GM19351 (cell line): ENCODE data around the gene ADCY5.
"Not testable (repeated sequence)": the region's sequence is repeated elsewhere in the genome, so short reads cannot be mapped to it uniquely, and the experiment has no call there.

Experiments
- ATAC-seq: cut with Tn5 transposase; IDR thresholded peaks from one replicate; pipeline ENCODE4 v1.9.1; 2021; ENCODE audit warnings: mild to moderate bottlenecking, moderate library complexity; ENCODE audit not compliant: unreplicated experiment

Gene ADCY5

GRCh38 chr3:123277106-123277505 lies 171.8 kb downstream of the ADCY5 start:
- no peak for ATAC-seq

GRCh38 chr3:123276346-123277006 lies 172.4 kb downstream of the ADCY5 start:
- ATAC-seq, result no peak

- no peak for ATAC-seq
Measured at GRCh38 chr3:123275691-123276090, 173.2 kb downstream of the ADCY5 start.

GRCh38 chr3:123272547-123272946 lies 176.3 kb downstream of the ADCY5 start:
- no peak for ATAC-seq

GRCh38 chr3:123271466-123272159 lies 177.3 kb downstream of the ADCY5 start:
- ATAC-seq, result no peak

- ATAC-seq, result no peak
Measured at GRCh38 chr3:123270818-123271217, 178.1 kb downstream of the ADCY5 start.

GRCh38 chr3:123267821-123268220 lies 181.1 kb downstream of the ADCY5 start:
- ATAC-seq, result no peak

GRCh38 chr3:123263941-123264340 lies 184.9 kb downstream of the ADCY5 start:
- ATAC-seq, result no peak

- no peak for ATAC-seq
Measured at GRCh38 chr3:123262868-123263267, 186.0 kb downstream of the ADCY5 start.

- no peak for ATAC-seq
Measured at GRCh38 chr3:123262226-123262625, 186.7 kb downstream of the ADCY5 start.

GRCh38 chr3:123261666-123262065 lies 187.2 kb downstream of the ADCY5 start:
- ATAC-seq, result no peak

GRCh38 chr3:123258811-123259420 lies 190.0 kb downstream of the ADCY5 start:
- ATAC-seq, result no peak

GRCh38 chr3:123258359-123258758 lies 190.5 kb downstream of the ADCY5 start:
- no peak for ATAC-seq

- ATAC-seq, result no peak
Measured at GRCh38 chr3:123256256-123256655, 192.6 kb downstream of the ADCY5 start.

GRCh38 chr3:123246866-123247265 lies 202.0 kb downstream of the ADCY5 start:
- ATAC-seq, result no peak

- ATAC-seq, result no peak
Measured at GRCh38 chr3:123244128-123244527, 204.8 kb downstream of the ADCY5 start.

GRCh38 chr3:123239756-123240155 lies 209.1 kb downstream of the ADCY5 start:
- no peak for ATAC-seq

- ATAC-seq, result not testable (repeated sequence)
Measured at GRCh38 chr3:123239186-123239585, 209.7 kb downstream of the ADCY5 start.

GRCh38 chr3:123236902-123237301 lies 212.0 kb downstream of the ADCY5 start:
- ATAC-seq, result no peak
